Measurements from ENCODE around the gene GDPD4. TPM values are rescaled to one million over a fixed set of nuclear protein-coding genes. Genes with fewer than 3 reads are reported as not detected.

Gene GDPD4
- total and polyA plus RNA-seq, 4 donors, result 0.08 to 1.1 TPM; not detected in 2

- Histone ChIP-seq H3K9me3 (ENCODE audit: control insufficient read depth in 4 of 4, low read length in 3 of 4) (no peaks in the 10 kb centered on the region), H3K4me3 (ENCODE audit: low read depth in 1 of 3, low read length in 3 of 3) (no peak overlapping the region), H3K36me3 (ENCODE audit: control insufficient read depth in 4 of 4, insufficient read depth in 3 of 4, low read depth in 1 of 4, low read length in 3 of 4) (peaks cover 7 to 34% (median 15%) of the 10 kb centered on the region in 4 donors), H3K4me1 (ENCODE audit: control insufficient read depth in 4 of 4, insufficient read depth in 4 of 4, low read length in 3 of 4) (peaks cover 10 to 19% (median 16%) of the 10 kb centered on the region in 4 donors), H3K27ac (ENCODE audit: low read depth in 1 of 2, low read length in 2 of 2) (no peak overlapping the region), H3K9ac (ENCODE audit: low read depth in 1 of 2, low read length in 2 of 2) (no peak overlapping the region), H3K27me3 (ENCODE audit: control insufficient read depth in 4 of 4, insufficient read depth in 4 of 4, low read length in 3 of 4) (no peaks in the 10 kb centered on the region)
- DNase-seq (ENCODE audit: low spot score), result no peak
- TF ChIP-seq RXRA (IDR thresholded peaks at IDR 0.05), result no peak
- TF ChIP-seq, protein P1, sequence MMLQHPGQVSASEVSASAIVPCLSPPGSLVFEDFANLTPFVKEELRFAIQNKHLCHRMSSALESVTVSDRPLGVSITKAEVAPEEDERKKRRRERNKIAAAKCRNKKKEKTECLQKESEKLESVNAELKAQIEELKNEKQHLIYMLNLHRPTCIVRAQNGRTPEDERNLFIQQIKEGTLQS (IDR thresholded peaks at IDR 0.05), result no peak
- no peak for TF ChIP-seq NR2F2 (IDR thresholded peaks at IDR 0.05)
- TF ChIP-seq, protein P2, sequence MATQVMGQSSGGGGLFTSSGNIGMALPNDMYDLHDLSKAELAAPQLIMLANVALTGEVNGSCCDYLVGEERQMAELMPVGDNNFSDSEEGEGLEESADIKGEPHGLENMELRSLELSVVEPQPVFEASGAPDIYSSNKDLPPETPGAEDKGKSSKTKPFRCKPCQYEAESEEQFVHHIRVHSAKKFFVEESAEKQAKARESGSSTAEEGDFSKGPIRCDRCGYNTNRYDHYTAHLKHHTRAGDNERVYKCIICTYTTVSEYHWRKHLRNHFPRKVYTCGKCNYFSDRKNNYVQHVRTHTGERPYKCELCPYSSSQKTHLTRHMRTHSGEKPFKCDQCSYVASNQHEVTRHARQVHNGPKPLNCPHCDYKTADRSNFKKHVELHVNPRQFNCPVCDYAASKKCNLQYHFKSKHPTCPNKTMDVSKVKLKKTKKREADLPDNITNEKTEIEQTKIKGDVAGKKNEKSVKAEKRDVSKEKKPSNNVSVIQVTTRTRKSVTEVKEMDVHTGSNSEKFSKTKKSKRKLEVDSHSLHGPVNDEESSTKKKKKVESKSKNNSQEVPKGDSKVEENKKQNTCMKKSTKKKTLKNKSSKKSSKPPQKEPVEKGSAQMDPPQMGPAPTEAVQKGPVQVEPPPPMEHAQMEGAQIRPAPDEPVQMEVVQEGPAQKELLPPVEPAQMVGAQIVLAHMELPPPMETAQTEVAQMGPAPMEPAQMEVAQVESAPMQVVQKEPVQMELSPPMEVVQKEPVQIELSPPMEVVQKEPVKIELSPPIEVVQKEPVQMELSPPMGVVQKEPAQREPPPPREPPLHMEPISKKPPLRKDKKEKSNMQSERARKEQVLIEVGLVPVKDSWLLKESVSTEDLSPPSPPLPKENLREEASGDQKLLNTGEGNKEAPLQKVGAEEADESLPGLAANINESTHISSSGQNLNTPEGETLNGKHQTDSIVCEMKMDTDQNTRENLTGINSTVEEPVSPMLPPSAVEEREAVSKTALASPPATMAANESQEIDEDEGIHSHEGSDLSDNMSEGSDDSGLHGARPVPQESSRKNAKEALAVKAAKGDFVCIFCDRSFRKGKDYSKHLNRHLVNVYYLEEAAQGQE (IDR thresholded peaks at IDR 0.05), result no peak
- 97% methylated on average over 19 of the region's 19 CpGs for WGBS
Observed at GRCh38 chr11:77179681-77180080, 121.8 kb downstream of the GDPD4 start.

DNA sequence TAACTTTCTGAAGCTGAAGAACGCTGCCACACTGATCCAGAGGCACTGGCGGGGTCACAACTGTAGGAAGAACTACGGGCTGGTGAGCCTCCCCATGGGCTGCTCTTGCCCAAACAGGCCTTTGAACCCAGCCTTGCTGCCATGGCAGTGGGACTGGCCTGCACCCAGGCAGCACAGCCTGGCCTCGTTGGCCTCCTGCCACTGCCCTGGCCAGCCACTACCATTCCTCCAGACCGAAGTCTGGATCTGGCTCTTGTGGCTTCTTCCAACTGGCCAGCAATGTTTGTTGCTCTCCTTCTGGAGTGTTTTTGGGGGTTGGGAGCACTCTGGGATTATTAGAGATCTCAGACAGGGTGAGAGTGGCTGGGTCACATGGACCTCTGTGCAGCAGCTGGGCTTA, 122.4 kb downstream of the GDPD4 start:
- Histone ChIP-seq H3K9me3 (ENCODE audit: control insufficient read depth in 4 of 4, low read length in 3 of 4) (no peaks in the 10 kb centered on the region), H3K27ac (ENCODE audit: low read depth in 1 of 2, low read length in 2 of 2) (peak overlapping the region; percentile 37 to 43), H3K4me3 (ENCODE audit: low read depth in 1 of 3, low read length in 3 of 3) (no peak overlapping the region), H3K36me3 (ENCODE audit: control insufficient read depth in 4 of 4, insufficient read depth in 3 of 4, low read depth in 1 of 4, low read length in 3 of 4) (peaks cover 5 to 34% (median 12%) of the 10 kb centered on the region in 4 donors), H3K27me3 (ENCODE audit: control insufficient read depth in 4 of 4, insufficient read depth in 4 of 4, low read length in 3 of 4) (no peaks in the 10 kb centered on the region), H3K9ac (ENCODE audit: low read depth in 1 of 2, low read length in 2 of 2) (no peak overlapping the region), H3K4me1 (ENCODE audit: control insufficient read depth in 4 of 4, insufficient read depth in 4 of 4, low read length in 3 of 4) (peaks cover 10 to 24% (median 20%) of the 10 kb centered on the region in 4 donors)
- no peak for DNase-seq (ENCODE audit: low spot score)
- WGBS, result 38% methylated on average over 5 of the region's 5 CpGs
- TF ChIP-seq HNF4G (IDR thresholded peaks at IDR 0.05) (peak; percentile 66), RAD21 (IDR thresholded peaks at IDR 0.05) (peak; percentile 53 to 70), HNF4A (conservative IDR thresholded peaks at IDR 0.05) (peak; percentile 93 to 97), RXRA (IDR thresholded peaks at IDR 0.05) (peak; percentile 84 to 91), MAX (IDR thresholded peaks at IDR 0.05) (no peak), FOXA2 (IDR thresholded peaks at IDR 0.05) (no peak), TAF1 (conservative IDR thresholded peaks at IDR 0.05) (no peak), SP1 (IDR thresholded peaks at IDR 0.05) (peak; percentile 92), EGR1 (IDR thresholded peaks at IDR 0.05; ENCODE audit: low read depth in 2 of 2) (no peak), NR2F2 (IDR thresholded peaks at IDR 0.05) (no peak), FOXA1 (IDR thresholded peaks at IDR 0.05) (peak; percentile 24), JUND (IDR thresholded peaks at IDR 0.05) (no peak), YY1 (IDR thresholded peaks at IDR 0.05) (peak; percentile 67), CTCF (IDR thresholded peaks at IDR 0.05; ENCODE audit: low read depth, low read length, missing input control) (no peak), ZBTB33 (IDR thresholded peaks at IDR 0.05) (no peak), GABPA (IDR thresholded peaks at IDR 0.05 in 1 of 2, conservative IDR thresholded peaks at IDR 0.05 in 1 of 2) (no peak)
- TF ChIP-seq, protein P2 (IDR thresholded peaks at IDR 0.05), result no peak
- TF ChIP-seq, protein P1 (IDR thresholded peaks at IDR 0.05), result no peak

All from liver (tissue), 9 donors.